H9 (cell line): ENCODE measurements around the gene KIF18B. TPM values are rescaled to one million over a fixed set of nuclear protein-coding genes. Genes with fewer than 3 reads are reported as not detected.
A peak's percentile ranks its signal among the peaks of the same experiment; 100 is the strongest.

ENCODE experiments used
- DNase-seq: peaks from one replicate; pipeline ENCODE4 v3.0.0-alpha.2; 2017
- H2AFZ ChIP-seq: one replicate; pipeline ENCODE4 v1.6.1; 2013; ENCODE audit warnings: mild to moderate bottlenecking, low read length, control low read depth, moderate library complexity
- H2AK5ac ChIP-seq: 2 replicates; pipeline ENCODE4 v1.6.1; 2013; ENCODE audit warnings: low read length, control low read depth, mixed read lengths; ENCODE audit not compliant: insufficient read length
- H2BK120ac ChIP-seq: one replicate; pipeline ENCODE4 v1.6.1; 2013; ENCODE audit warnings: low read depth, mild to moderate bottlenecking, low read length, control low read depth, inconsistent platforms; ENCODE audit not compliant: poor library complexity, severe bottlenecking
- H2BK12ac ChIP-seq: 2 replicates; pipeline ENCODE4 v1.6.1; 2013; ENCODE audit warnings: low read length, control low read depth, mixed read lengths, low read depth; ENCODE audit not compliant: insufficient read length
- H2BK15ac ChIP-seq: 2 replicates; pipeline ENCODE4 v1.6.1; 2013; ENCODE audit warnings: low read depth, low read length, control low read depth
- H2BK20ac ChIP-seq: one replicate; pipeline ENCODE4 v1.6.1; 2013; ENCODE audit warnings: low read depth, mild to moderate bottlenecking, low read length, control low read depth, inconsistent platforms; ENCODE audit not compliant: poor library complexity, severe bottlenecking
- H2BK5ac ChIP-seq: 2 replicates; pipeline ENCODE4 v1.6.1; 2013; ENCODE audit warnings: low read length, control low read depth, mixed read lengths; ENCODE audit not compliant: insufficient read length
- H3K14ac ChIP-seq: 2 replicates; pipeline ENCODE4 v1.6.1; 2013; ENCODE audit warnings: low read length, control low read depth; ENCODE audit not compliant: insufficient read depth
- H3K18ac ChIP-seq: 2 replicates; pipeline ENCODE4 v1.6.1; 2013; ENCODE audit warnings: low read depth, mild to moderate bottlenecking, mixed read lengths, low read length, control low read depth; ENCODE audit not compliant: insufficient read length
- H3K23ac ChIP-seq: 2 replicates; pipeline ENCODE4 v1.6.1; 2013; ENCODE audit warnings: low read length, control low read depth, mixed read lengths, low read depth; ENCODE audit not compliant: insufficient read length
- H3K23me2 ChIP-seq: 2 replicates; pipeline ENCODE4 v1.6.1; 2013; ENCODE audit warnings: low read depth, mild to moderate bottlenecking, mixed read lengths, low read length, control low read depth; ENCODE audit not compliant: insufficient read length, poor library complexity, severe bottlenecking
- H3K27ac ChIP-seq: 2 replicates; pipeline ENCODE4 v1.5.1; 2013; ENCODE audit warnings: low read length, control low read depth, mixed read lengths, low read depth; ENCODE audit not compliant: insufficient read length
- H3K27me3 ChIP-seq: 2 replicates; pipeline ENCODE4 v1.6.1; 2013; ENCODE audit warnings: low read length, control low read depth, inconsistent platforms; ENCODE audit not compliant: insufficient read depth
- H3K4ac ChIP-seq: 2 replicates; pipeline ENCODE4 v1.6.1; 2013; ENCODE audit warnings: low read depth, mild to moderate bottlenecking, control low read depth, inconsistent platforms, low read length, moderate library complexity
- H3K4me1 ChIP-seq: 2 replicates; pipeline ENCODE4 v1.6.1; 2013; ENCODE audit warnings: low read length, control low read depth, inconsistent platforms; ENCODE audit not compliant: insufficient read depth
- H3K4me2 ChIP-seq: 2 replicates; pipeline ENCODE4 v1.6.1; 2013; ENCODE audit warnings: low read length, control low read depth, mixed read lengths; ENCODE audit not compliant: insufficient read length, insufficient read depth
- H3K56ac ChIP-seq: 2 replicates; pipeline ENCODE4 v1.6.1; 2013; ENCODE audit warnings: low read depth, mild to moderate bottlenecking, mixed read lengths, low read length, control low read depth; ENCODE audit not compliant: insufficient read length
- H3K79me1 ChIP-seq: 2 replicates; pipeline ENCODE4 v1.6.1; 2013; ENCODE audit warnings: low read depth, mild to moderate bottlenecking, moderate library complexity, low read length, control low read depth, inconsistent platforms; ENCODE audit not compliant: insufficient read depth, poor library complexity, severe bottlenecking
- H3K79me2 ChIP-seq: 2 replicates; pipeline ENCODE4 v1.6.1; 2013; ENCODE audit warnings: low read length, control low read depth, inconsistent platforms; ENCODE audit not compliant: insufficient read depth
- H3K9ac ChIP-seq: 2 replicates; pipeline ENCODE4 v1.6.1; 2013; ENCODE audit warnings: low read length, control low read depth, mixed read lengths; ENCODE audit not compliant: insufficient read length; ENCODE audit errors: extremely low read depth
- H3K9me3 ChIP-seq: one replicate; pipeline ENCODE4 v1.6.1; 2013; ENCODE audit warnings: low read depth, low read length, inconsistent platforms; ENCODE audit not compliant: control insufficient read depth
- H3T11ph ChIP-seq: one replicate; pipeline ENCODE4 v1.6.1; 2013; ENCODE audit warnings: mild to moderate bottlenecking, low read length, control low read depth, inconsistent platforms
- H4K20me1 ChIP-seq: one replicate; pipeline ENCODE4 v1.6.1; 2013; ENCODE audit not compliant: control insufficient read depth, insufficient read length, insufficient read depth
- H4K5ac ChIP-seq: 2 replicates; pipeline ENCODE4 v1.6.1; 2013; ENCODE audit warnings: low read depth, mild to moderate bottlenecking, mixed read lengths, low read length, control low read depth; ENCODE audit not compliant: insufficient read length
- H4K8ac ChIP-seq: replicated peaks from 2 replicates; pipeline ENCODE4 v1.6.1; 2013; ENCODE audit warnings: low read length, control low read depth, mixed read lengths, low read depth; ENCODE audit not compliant: insufficient read length
- H4K91ac ChIP-seq: 2 replicates; pipeline ENCODE4 v1.6.1; 2013; ENCODE audit warnings: low read depth, mild to moderate bottlenecking, moderate library complexity, mixed read lengths, low read length, control low read depth; ENCODE audit not compliant: insufficient read length
- H3K27ac Mint-ChIP-seq, 3 experiments: 2 replicates in 2 of 3; 3 replicates in 1 of 3; pipeline ENCODE4 v1.8.0; 2020 to 2021; ENCODE audit warnings: mixed read lengths in 3 of 3, mild to moderate bottlenecking in 1 of 3, moderate library complexity in 1 of 3
- H3K27me3 Mint-ChIP-seq: 2 replicates; pipeline ENCODE4 v1.8.0; 2021; ENCODE audit warnings: low read depth, mild to moderate bottlenecking, moderate library complexity, mixed read lengths
- H3K36me3 Mint-ChIP-seq, 3 experiments: 2 replicates in 2 of 3; 3 replicates in 1 of 3; pipeline ENCODE4 v1.8.0; 2020 to 2021; ENCODE audit warnings: low read depth in 3 of 3, mixed read lengths in 3 of 3; ENCODE audit not compliant: insufficient read depth in 1 of 3
- H3K4me1 Mint-ChIP-seq, 2 experiments: 2 replicates each; pipeline ENCODE4 v1.8.0; 2020; ENCODE audit warnings: mixed read lengths in 2 of 2
- H3K4me3 Mint-ChIP-seq, 2 experiments: 2 replicates in 1 of 2; 3 replicates in 1 of 2; pipeline ENCODE4 v1.8.0; 2020 to 2021; ENCODE audit warnings: mild to moderate bottlenecking in 2 of 2, mixed read lengths in 2 of 2, moderate library complexity in 1 of 2
- H3K9me3 Mint-ChIP-seq, 2 experiments: 2 replicates in 1 of 2; 3 replicates in 1 of 2; pipeline ENCODE4 v1.8.0; 2020; ENCODE audit warnings: mild to moderate bottlenecking in 2 of 2, mixed read lengths in 2 of 2, moderate library complexity in 1 of 2
- WGBS: extraction: QIAGEN DNeasy Blood & Tissue Kit; methylation state at CpG from one replicate; pipeline ENCODE4 v1.1.7; 2013; ENCODE audit warnings: missing lambda C conversion rate, low lambda C conversion rate, mixed read lengths; ENCODE audit not compliant: insufficient read length; ENCODE audit errors: extremely low coverage; 5-methylcytosine and 5-hydroxymethylcytosine counted together
- total RNA-seq: library from RNA; stranded (reverse); gene quantifications from 2 replicates; pipeline ENCODE4 v1.2.1, GENCODE V29; 2021
- TF ChIP-seq, protein P1 (sequence below): fragments of 200-600 bp; sonication (generic); conservative IDR thresholded peaks from 3 replicates; pipeline ENCODE4 v1.8.0; 2021; ENCODE audit warnings: antibody characterized with exemption, mild to moderate bottlenecking

Gene KIF18B
- total RNA-seq, 1 experiment from 2014 or later: 51.8 TPM

DNA sequence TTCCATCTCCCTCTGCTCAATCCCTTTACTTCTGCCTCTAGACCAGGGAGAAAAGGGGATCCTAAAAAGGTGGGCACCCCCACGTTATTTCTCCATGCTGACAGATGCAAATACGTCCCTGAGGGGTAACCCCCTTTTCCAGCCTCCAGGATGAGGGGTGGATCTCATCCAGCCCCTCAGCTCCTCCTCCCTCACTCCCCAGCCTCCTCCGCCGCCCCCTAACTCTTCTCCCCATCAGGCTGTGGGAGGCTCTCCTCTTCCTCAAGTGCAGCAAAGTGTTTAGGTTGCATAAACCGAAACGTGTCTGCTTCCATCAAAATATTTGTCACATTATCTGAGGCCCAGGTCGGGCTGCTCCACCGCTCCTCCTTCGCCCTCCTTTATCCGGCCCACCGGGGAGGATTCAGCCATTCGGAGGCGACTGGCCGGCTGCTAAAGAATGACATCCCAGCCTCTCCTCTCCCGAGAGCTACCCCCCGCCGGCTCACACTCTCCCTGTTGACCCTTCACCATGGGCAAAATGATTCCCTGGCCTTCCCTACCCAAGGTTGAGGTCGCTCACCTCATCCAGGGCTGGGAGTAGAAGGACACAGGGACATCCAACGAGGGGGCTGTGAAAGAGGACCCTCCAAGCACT lies 21.7 kb upstream of the KIF18B start:
- TF ChIP-seq, protein P1, sequence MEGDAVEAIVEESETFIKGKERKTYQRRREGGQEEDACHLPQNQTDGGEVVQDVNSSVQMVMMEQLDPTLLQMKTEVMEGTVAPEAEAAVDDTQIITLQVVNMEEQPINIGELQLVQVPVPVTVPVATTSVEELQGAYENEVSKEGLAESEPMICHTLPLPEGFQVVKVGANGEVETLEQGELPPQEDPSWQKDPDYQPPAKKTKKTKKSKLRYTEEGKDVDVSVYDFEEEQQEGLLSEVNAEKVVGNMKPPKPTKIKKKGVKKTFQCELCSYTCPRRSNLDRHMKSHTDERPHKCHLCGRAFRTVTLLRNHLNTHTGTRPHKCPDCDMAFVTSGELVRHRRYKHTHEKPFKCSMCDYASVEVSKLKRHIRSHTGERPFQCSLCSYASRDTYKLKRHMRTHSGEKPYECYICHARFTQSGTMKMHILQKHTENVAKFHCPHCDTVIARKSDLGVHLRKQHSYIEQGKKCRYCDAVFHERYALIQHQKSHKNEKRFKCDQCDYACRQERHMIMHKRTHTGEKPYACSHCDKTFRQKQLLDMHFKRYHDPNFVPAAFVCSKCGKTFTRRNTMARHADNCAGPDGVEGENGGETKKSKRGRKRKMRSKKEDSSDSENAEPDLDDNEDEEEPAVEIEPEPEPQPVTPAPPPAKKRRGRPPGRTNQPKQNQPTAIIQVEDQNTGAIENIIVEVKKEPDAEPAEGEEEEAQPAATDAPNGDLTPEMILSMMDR: no peak
- Histone ChIP-seq H3K9ac (no peak overlapping the region), H3K27me3 (peaks cover 31% of the 10 kb centered on the region), H2BK20ac (no peak overlapping the region), H3K4me2 (peak overlapping the region; percentile 68), H3K79me2 (no peaks in the 10 kb centered on the region), H2BK5ac (no peak overlapping the region), H3T11ph (no peak overlapping the region), H3K14ac (no peak overlapping the region), H2AFZ (no peak overlapping the region), H3K4me1 (no peaks in the 10 kb centered on the region; the same call in 1 of the 2 replicates), H4K91ac (no peak overlapping the region), H3K18ac (no peak overlapping the region), H4K5ac (no peak overlapping the region), H3K4ac (no peak overlapping the region), H3K79me1 (no peaks in the 10 kb centered on the region), H3K23me2 (peaks cover 32% of the 10 kb centered on the region), H3K9me3 (no peaks in the 10 kb centered on the region), H2AK5ac (no peak overlapping the region), H2BK120ac (no peak overlapping the region), H3K23ac (no peak overlapping the region), H3K56ac (no peak overlapping the region), H2BK15ac (no peak overlapping the region), H4K20me1 (no peaks in the 10 kb centered on the region), H2BK12ac (no peak overlapping the region), H4K8ac (no peak overlapping the region), H3K27ac (no peak overlapping the region)
- H3K27ac Mint-ChIP-seq: peak overlapping the region in 1 of 3 experiments; percentile 70; a peak in 2 of 7 replicates
- peaks cover 0 to 2% of the 10 kb centered on the region in 2 experiments; a peak in 1 of 5 replicates for H3K9me3 Mint-ChIP-seq
- H3K27me3 Mint-ChIP-seq: peaks cover 86% of the 10 kb centered on the region
- WGBS: no CpG with 5 or more reads among the region's 19 CpGs
- H3K4me1 Mint-ChIP-seq: peaks cover 31 to 49% of the 10 kb centered on the region in 2 experiments
- peak overlapping the region; percentile 76 to 94 for H3K4me3 Mint-ChIP-seq
- DNase-seq: peak; percentile 73
- peaks cover 0 to 1% (median 0%) of the 10 kb centered on the region in 3 experiments; a peak in 1 of 7 replicates for H3K36me3 Mint-ChIP-seq
